Liver (tissue), 3 donors: Measurements from ENCODE around the gene CSN3.
A peak's percentile ranks its signal among the peaks of the same experiment; 100 is the strongest.

Source experiments
- HNF4G ChIP-seq: IDR thresholded peaks from 2 replicates; pipeline ENCODE4 v1.6.1; 2016; ENCODE audit warnings: antibody characterized with exemption
- JUND ChIP-seq, 2 donors: IDR thresholded peaks; 2 replicates each; pipeline ENCODE4 v1.6.1; 2016; ENCODE audit warnings: antibody characterized with exemption in 2 of 2
- YY1 ChIP-seq: IDR thresholded peaks from 2 replicates; pipeline ENCODE4 v1.6.1; 2016; ENCODE audit warnings: antibody characterized with exemption, mild to moderate bottlenecking
- TF ChIP-seq, protein P1 (sequence below): fragments of 150-350 bp; IDR thresholded peaks from 2 replicates; pipeline ENCODE4 v1.5.1; 2017; ENCODE audit warnings: improper control_type of control experiment, low read depth, low read length; ENCODE audit not compliant: missing input control
- TF ChIP-seq, protein P2 (sequence below): IDR thresholded peaks from 2 replicates; pipeline ENCODE4 v1.6.1; 2016; ENCODE audit warnings: antibody characterized with exemption
- donor health status: healthy.
- donor health status: healthy.

DNA sequence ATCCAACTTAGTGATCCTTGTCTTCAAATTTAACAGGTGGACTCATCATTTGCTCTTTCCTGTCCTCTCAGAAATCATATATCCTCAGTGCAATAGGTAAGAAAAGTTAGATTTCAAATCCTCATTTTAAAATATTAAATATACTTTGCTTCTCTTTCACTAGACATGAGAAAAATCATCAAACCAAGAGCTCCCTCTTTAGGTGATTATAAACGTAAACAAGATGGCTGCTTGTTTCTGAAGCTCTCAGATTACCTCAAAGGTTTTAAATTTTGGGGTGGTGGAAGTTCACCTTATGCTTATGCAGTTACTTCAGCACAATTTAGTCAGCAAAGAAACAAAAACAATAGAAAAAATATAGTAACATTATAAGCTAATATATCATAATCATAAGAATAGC, 27.3 kb downstream of the CSN3 start:
- TF ChIP-seq, protein P1, sequence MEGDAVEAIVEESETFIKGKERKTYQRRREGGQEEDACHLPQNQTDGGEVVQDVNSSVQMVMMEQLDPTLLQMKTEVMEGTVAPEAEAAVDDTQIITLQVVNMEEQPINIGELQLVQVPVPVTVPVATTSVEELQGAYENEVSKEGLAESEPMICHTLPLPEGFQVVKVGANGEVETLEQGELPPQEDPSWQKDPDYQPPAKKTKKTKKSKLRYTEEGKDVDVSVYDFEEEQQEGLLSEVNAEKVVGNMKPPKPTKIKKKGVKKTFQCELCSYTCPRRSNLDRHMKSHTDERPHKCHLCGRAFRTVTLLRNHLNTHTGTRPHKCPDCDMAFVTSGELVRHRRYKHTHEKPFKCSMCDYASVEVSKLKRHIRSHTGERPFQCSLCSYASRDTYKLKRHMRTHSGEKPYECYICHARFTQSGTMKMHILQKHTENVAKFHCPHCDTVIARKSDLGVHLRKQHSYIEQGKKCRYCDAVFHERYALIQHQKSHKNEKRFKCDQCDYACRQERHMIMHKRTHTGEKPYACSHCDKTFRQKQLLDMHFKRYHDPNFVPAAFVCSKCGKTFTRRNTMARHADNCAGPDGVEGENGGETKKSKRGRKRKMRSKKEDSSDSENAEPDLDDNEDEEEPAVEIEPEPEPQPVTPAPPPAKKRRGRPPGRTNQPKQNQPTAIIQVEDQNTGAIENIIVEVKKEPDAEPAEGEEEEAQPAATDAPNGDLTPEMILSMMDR = peak; percentile 27
- TF ChIP-seq, protein P2, sequence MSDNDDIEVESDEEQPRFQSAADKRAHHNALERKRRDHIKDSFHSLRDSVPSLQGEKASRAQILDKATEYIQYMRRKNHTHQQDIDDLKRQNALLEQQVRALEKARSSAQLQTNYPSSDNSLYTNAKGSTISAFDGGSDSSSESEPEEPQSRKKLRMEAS = no peak
- TF ChIP-seq YY1 (peak; percentile 88), HNF4G (no peak), JUND (IDR thresholded peaks at IDR 0.05) (no peak)
